HFFc6 (cell line): Measurements from ENCODE around the gene ERBIN. TPM values are rescaled to one million over a fixed set of nuclear protein-coding genes. Genes with fewer than 3 reads are reported as not detected.

ENCODE experiments used
- DNase-seq: peaks from one replicate; pipeline ENCODE4 v3.0.0-alpha.2; 2018
- H3K27ac Mint-ChIP-seq: 2 replicates; pipeline ENCODE4 v1.8.0; 2020; ENCODE audit warnings: mild to moderate bottlenecking, mixed read lengths
- H3K27me3 Mint-ChIP-seq: 2 replicates; pipeline ENCODE4 v1.8.0; 2021; ENCODE audit warnings: mild to moderate bottlenecking, moderate library complexity, mixed read lengths; ENCODE audit not compliant: insufficient read depth
- H3K36me3 Mint-ChIP-seq: 2 replicates; pipeline ENCODE4 v1.8.0; 2021; ENCODE audit warnings: low read depth, mixed read lengths
- H3K4me1 Mint-ChIP-seq: 2 replicates; pipeline ENCODE4 v1.8.0; 2020; ENCODE audit warnings: low read depth, mixed read lengths
- H3K4me3 Mint-ChIP-seq: 2 replicates; pipeline ENCODE4 v1.8.0; 2020; ENCODE audit warnings: mild to moderate bottlenecking, moderate library complexity, mixed read lengths
- H3K9me3 Mint-ChIP-seq: 2 replicates; pipeline ENCODE4 v1.8.0; 2020; ENCODE audit warnings: mild to moderate bottlenecking, mixed read lengths
- CTCF ChIP-seq: fragments of 200-600 bp; sonication (generic); IDR thresholded peaks from 2 replicates; pipeline ENCODE4 v1.5.0; 2021; ENCODE audit warnings: antibody characterized with exemption, mild to moderate bottlenecking
- total RNA-seq, 6 experiments: library from RNA; stranded (reverse); fragmentation: NEBNext Ultra II Directional; extraction: Animal tissue kit (Norgen Biotek cat#: 25700); gene quantifications; 2 replicates in 1 of 6; 3 replicates in 5 of 6; pipeline ENCODE4 v1.2.3, GENCODE V29; 2021

ERBIN gene
- total RNA-seq, 6 experiments from 2014 or later = 97.5 to 127 (median 114) TPM

GRCh38 chr5:65919773-65920172 lies 6.6 kb upstream of the ERBIN start:
- TF ChIP-seq CTCF = no peak
- H3K36me3 Mint-ChIP-seq = no peaks in the 10 kb centered on the region
- H3K27ac Mint-ChIP-seq = no peak overlapping the region
- H3K27me3 Mint-ChIP-seq = no peaks in the 10 kb centered on the region; the same call in 1 of the 2 replicates
- H3K4me1 Mint-ChIP-seq = peaks cover 42% of the 10 kb centered on the region
- no peaks in the 10 kb centered on the region for H3K9me3 Mint-ChIP-seq
- no peak for DNase-seq
- no peak overlapping the region for H3K4me3 Mint-ChIP-seq

- Mint-ChIP-seq H3K27ac (no peak overlapping the region), H3K27me3 (peaks cover 4% of the 10 kb centered on the region), H3K4me3 (no peak overlapping the region), H3K9me3 (no peaks in the 10 kb centered on the region), H3K36me3 (peaks cover 21% of the 10 kb centered on the region), H3K4me1 (peaks cover 45% of the 10 kb centered on the region)
- DNase-seq = no peak
- TF ChIP-seq CTCF = no peak
These were observed 3.0 kb upstream of the ERBIN start for GRCh38 chr5:65923339-65923738.

- Mint-ChIP-seq H3K27me3 (peaks cover 4% of the 10 kb centered on the region), H3K9me3 (no peaks in the 10 kb centered on the region), H3K4me1 (peaks cover 44% of the 10 kb centered on the region), H3K27ac (peak overlapping the region; percentile 91), H3K36me3 (peaks cover 26% of the 10 kb centered on the region), H3K4me3 (peak overlapping the region; percentile 89)
- DNase-seq = peak; percentile 3
- no peak for TF ChIP-seq CTCF
These were observed 1.9 kb upstream of the ERBIN start for GRCh38 chr5:65924366-65925043.

- H3K27me3 Mint-ChIP-seq = peaks cover 4% of the 10 kb centered on the region
- peak overlapping the region; percentile 89 for H3K4me3 Mint-ChIP-seq
These were observed 1.3 kb upstream of the ERBIN start for GRCh38 chr5:65925044-65925600.

GRCh38 chr5:65925601-65926275 lies 637 bp upstream of the ERBIN start:
- no peaks in the 10 kb centered on the region; the same call in 1 of the 2 replicates for H3K9me3 Mint-ChIP-seq
- peak; percentile 76 for DNase-seq
- H3K4me3 Mint-ChIP-seq = peak overlapping the region; percentile 91
- H3K36me3 Mint-ChIP-seq = peaks cover 39% of the 10 kb centered on the region
- peaks cover 45% of the 10 kb centered on the region for H3K4me1 Mint-ChIP-seq
- peak; percentile 68 for TF ChIP-seq CTCF
- H3K27me3 Mint-ChIP-seq = peaks cover 4% of the 10 kb centered on the region
- peak overlapping the region; percentile 95 for H3K27ac Mint-ChIP-seq

More at GRCh38 chr5:65925044-65925600, 1.3 kb upstream of the ERBIN start:
- no peaks in the 10 kb centered on the region for H3K9me3 Mint-ChIP-seq
- peaks cover 44% of the 10 kb centered on the region for H3K4me1 Mint-ChIP-seq
- DNase-seq = peak; percentile 62
- peaks cover 32% of the 10 kb centered on the region for H3K36me3 Mint-ChIP-seq
- H3K27ac Mint-ChIP-seq = peak overlapping the region; percentile 91
- TF ChIP-seq CTCF = no peak
